Stomach (tissue), 9 donors: Measurements from ENCODE around the gene PLD5. TPM values are rescaled to one million over a fixed set of nuclear protein-coding genes. Genes with fewer than 3 reads are reported as not detected.
"Not testable (repeated sequence)": the region's sequence is repeated elsewhere in the genome, so short reads cannot be mapped to it uniquely, and the experiment has no call there.

Source experiments
- DNase-seq, 2 donors: peaks; one replicate each; pipeline versions ENCODE4 v3.0.0 to v3.0.0-alpha.2; 2013 to 2019
- H3K27ac ChIP-seq, 5 donors: fragments of 200-600 bp in 4 of 5; sonication (generic) in 4 of 5; one replicate each; pipeline ENCODE4 v1.5.1; 2013 to 2019; ENCODE audit warnings: mild to moderate bottlenecking in 1 of 5, moderate library complexity in 1 of 5
- H3K27me3 ChIP-seq, 3 donors: fragments of 200-600 bp; sonication (generic); one replicate each; pipeline ENCODE4 v1.5.1; 2017 to 2019; ENCODE audit warnings: mixed run types in 1 of 3
- H3K36me3 ChIP-seq, 4 donors: fragments of 200-600 bp; sonication (generic); 1 replicate in 3 of 4; 2 replicates in 1 of 4; pipeline ENCODE4 v1.5.1; 2016 to 2019
- H3K4me1 ChIP-seq, 4 donors: fragments of 200-600 bp; sonication (generic); one replicate each; pipeline ENCODE4 v1.5.1; 2016 to 2019
- H3K4me3 ChIP-seq, 4 donors: fragments of 200-600 bp; sonication (generic) in 3 of 4; one replicate each; pipeline ENCODE4 v1.5.1; 2016 to 2019; ENCODE audit warnings: mild to moderate bottlenecking in 1 of 4
- H3K9me3 ChIP-seq, 4 donors: fragments of 200-600 bp; sonication (generic); one replicate each; pipeline ENCODE4 v1.5.1; 2016 to 2019
- EP300 ChIP-seq: sonication (generic); formaldehyde crosslinking; IDR thresholded peaks from one replicate; pipeline ENCODE4 v1.6.1; 2017; ENCODE audit warnings: antibody characterized with exemption
- POLR2A ChIP-seq, 4 donors: fragments of 450-650 bp; IDR thresholded peaks; one replicate each; pipeline ENCODE4 v1.6.1; 2016; ENCODE audit warnings: antibody characterized with exemption in 4 of 4, control low read depth in 2 of 4, mild to moderate bottlenecking in 1 of 4, moderate library complexity in 1 of 4
- POLR2AphosphoS5 ChIP-seq, 3 donors: sonication (generic); formaldehyde crosslinking; IDR thresholded peaks; one replicate each; pipeline ENCODE4 v1.6.1; 2016; ENCODE audit warnings: antibody characterized with exemption in 3 of 3
- WGBS, 5 donors: extraction: QIAGEN DNeasy Blood & Tissue Kit in 3 of 5; methylation state at CpG; one replicate each; pipeline versions ENCODE4 v1.1.5 to v1.1.7; 2013 to 2018; 5-methylcytosine and 5-hydroxymethylcytosine counted together
- intact Hi-C: fragments of 100-400 bp; cut with DNase I; formaldehyde crosslinking; loops from one replicate; pipeline ENCODE4 v1.15.1; 2023; ENCODE audit warnings: low total_unique reads
- polyA plus RNA-seq, 3 donors: library from polyadenylated mRNA; stranded (reverse); fragments of 200-250 nt; gene quantifications; one replicate each; pipeline ENCODE4 v1.2.3, GENCODE V29; 2013
- total RNA-seq, 5 donors: library from RNA; depleted of rRNA; stranded (reverse); fragments of >200 nt; gene quantifications; one replicate each; pipeline versions ENCODE4 v1.1.0 to v1.2.3, GENCODE V29; 2014 to 2016
- TF ChIP-seq, protein P1 (sequence below), 7 experiments: fragments of 450-650 bp in 4 of 7; fragments of 200-600 bp in 3 of 7; sonication (generic) in 3 of 7; IDR thresholded peaks; one replicate each; pipeline ENCODE4 v1.5.1; 2016 to 2019; ENCODE audit warnings: antibody characterized with exemption in 7 of 7, control low read depth in 2 of 7, mild to moderate bottlenecking in 1 of 7
- donor health status: healthy with polysubstance abuse.
- donor health status: Bipolar disorder and iron deficiency.
- donor health status: healthy.

Gene PLD5
- total and polyA plus RNA-seq, 8 donors = under 0.01 to 0.72 (median 0.23) TPM; not detected in 4

GRCh38 chr1:242184955-242185354, 339.5 kb downstream of the PLD5 start:
- Histone ChIP-seq H3K27ac (no peak overlapping the region), H3K27me3 (no peaks in the 10 kb centered on the region), H3K36me3 (no peaks in the 10 kb centered on the region), H3K9me3 (no peaks in the 10 kb centered on the region), H3K4me3 (no peak overlapping the region), H3K4me1 (no peaks in the 10 kb centered on the region)
- 47 to 68% (median 61%) methylated on average over 4 of the region's 4 CpGs for WGBS, 5 donors
- no peak for DNase-seq
- intact Hi-C loops = no loop called here
- TF ChIP-seq, protein P1, sequence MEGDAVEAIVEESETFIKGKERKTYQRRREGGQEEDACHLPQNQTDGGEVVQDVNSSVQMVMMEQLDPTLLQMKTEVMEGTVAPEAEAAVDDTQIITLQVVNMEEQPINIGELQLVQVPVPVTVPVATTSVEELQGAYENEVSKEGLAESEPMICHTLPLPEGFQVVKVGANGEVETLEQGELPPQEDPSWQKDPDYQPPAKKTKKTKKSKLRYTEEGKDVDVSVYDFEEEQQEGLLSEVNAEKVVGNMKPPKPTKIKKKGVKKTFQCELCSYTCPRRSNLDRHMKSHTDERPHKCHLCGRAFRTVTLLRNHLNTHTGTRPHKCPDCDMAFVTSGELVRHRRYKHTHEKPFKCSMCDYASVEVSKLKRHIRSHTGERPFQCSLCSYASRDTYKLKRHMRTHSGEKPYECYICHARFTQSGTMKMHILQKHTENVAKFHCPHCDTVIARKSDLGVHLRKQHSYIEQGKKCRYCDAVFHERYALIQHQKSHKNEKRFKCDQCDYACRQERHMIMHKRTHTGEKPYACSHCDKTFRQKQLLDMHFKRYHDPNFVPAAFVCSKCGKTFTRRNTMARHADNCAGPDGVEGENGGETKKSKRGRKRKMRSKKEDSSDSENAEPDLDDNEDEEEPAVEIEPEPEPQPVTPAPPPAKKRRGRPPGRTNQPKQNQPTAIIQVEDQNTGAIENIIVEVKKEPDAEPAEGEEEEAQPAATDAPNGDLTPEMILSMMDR (IDR thresholded peaks at IDR 0.05) = no peak
- TF ChIP-seq EP300 (no peak), POLR2AphosphoS5 (IDR thresholded peaks at IDR 0.05) (no peak), POLR2A (IDR thresholded peaks at IDR 0.05) (no peak)

- DNase-seq, H3K27me3 ChIP-seq, intact Hi-C loops, H3K4me1 ChIP-seq, H3K27ac ChIP-seq, H3K36me3 ChIP-seq, H3K4me3 ChIP-seq: not testable (repeated sequence)
- 57 to 64% (median 59%) methylated on average over 5 of the region's 5 CpGs for WGBS, 5 donors
- peaks cover 0 to 18% (median 7%) of the 10 kb centered on the region in 4 donors for H3K9me3 ChIP-seq
Observed at GRCh38 chr1:242179767-242180166, 344.7 kb downstream of the PLD5 start.

DNA sequence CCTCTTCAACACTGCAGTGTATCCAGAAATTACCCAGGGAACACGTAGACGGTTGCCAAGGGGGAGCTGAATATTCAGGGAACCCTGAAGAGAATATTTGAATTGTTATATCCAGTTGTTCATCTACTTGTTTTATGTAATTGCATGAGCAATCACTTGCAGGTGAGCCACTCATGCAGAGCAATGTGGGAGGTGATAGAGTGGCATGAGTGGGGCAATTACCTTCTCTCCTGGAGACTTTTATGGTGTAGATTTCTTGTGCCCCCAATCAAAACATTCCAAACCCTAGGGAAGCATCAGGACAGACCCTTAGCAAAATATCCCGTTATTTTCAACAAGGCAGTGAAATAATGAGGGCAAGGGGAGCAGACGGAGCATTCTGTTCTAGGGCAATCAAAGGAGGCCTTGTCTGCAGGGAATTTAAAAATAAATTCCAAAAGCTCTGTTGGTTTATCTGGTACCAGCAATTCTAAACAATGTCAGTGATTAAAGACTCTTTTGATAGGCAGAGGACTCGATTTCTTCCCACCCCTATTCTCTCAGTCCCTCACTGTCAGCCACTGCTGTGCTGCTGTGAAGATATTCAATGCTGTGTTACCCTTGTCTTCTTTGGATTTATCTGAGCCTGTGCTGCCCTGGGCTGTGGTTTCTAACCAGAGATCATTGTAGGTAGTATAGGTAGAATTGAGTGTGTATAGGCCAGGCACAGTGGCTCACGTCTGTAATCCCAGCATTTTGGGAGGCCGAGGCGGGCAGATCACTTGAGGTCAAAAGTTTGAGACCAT, 345.4 kb downstream of the PLD5 start:
- DNase-seq = no peak
- H3K4me1 ChIP-seq = no peaks in the 10 kb centered on the region
- TF ChIP-seq POLR2A (IDR thresholded peaks at IDR 0.05) = no peak
- 46 to 59% (median 50%) methylated on average over 8 of the region's 8 CpGs for WGBS, 5 donors
- peaks cover 0 to 19% (median 7%) of the 10 kb centered on the region in 4 donors for H3K9me3 ChIP-seq
- intact Hi-C loops = no loop called here
- no peaks in the 10 kb centered on the region for H3K27me3 ChIP-seq
- H3K36me3 ChIP-seq = no peaks in the 10 kb centered on the region
- H3K4me3 ChIP-seq = no peak overlapping the region
- H3K27ac ChIP-seq = no peak overlapping the region

- Histone ChIP-seq H3K9me3 (peaks cover 0 to 19% (median 7%) of the 10 kb centered on the region in 4 donors), H3K4me1 (no peaks in the 10 kb centered on the region), H3K4me3 (no peak overlapping the region), H3K27ac (no peak overlapping the region), H3K27me3 (no peaks in the 10 kb centered on the region), H3K36me3 (no peaks in the 10 kb centered on the region)
- DNase-seq = no peak
- intact Hi-C loops = no loop called here
- TF ChIP-seq, protein P1 (IDR thresholded peaks at IDR 0.05) = no peak
- TF ChIP-seq POLR2AphosphoS5 (IDR thresholded peaks at IDR 0.05) = no peak
- WGBS, 5 donors = 32 to 55% (median 34%) methylated on average over 2 of the region's 2 CpGs
Observed at GRCh38 chr1:242178436-242178835, 346.1 kb downstream of the PLD5 start.

DNA sequence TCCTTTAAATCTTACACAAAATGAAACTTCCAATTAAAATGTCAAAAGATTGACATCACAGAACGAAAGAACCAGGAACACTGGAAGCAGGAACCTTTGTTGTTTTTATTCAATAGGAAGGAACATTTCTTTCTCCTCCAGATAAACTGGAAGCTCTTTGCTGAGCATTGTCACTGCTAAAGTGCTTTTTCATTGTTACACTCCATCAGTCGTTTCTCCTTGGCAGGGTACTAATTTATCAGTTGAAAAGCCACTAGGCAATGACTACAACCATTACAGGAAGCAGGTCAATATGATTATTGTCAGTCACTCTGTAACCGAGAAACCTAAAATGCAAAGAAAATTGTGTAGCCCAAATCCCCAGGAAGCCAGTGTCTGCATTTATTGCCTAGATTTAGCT, 362.4 kb downstream of the PLD5 start:
- no peak for TF ChIP-seq POLR2AphosphoS5 (IDR thresholded peaks at IDR 0.05)
- TF ChIP-seq EP300 = no peak
- TF ChIP-seq, protein P1 (IDR thresholded peaks at IDR 0.05) = no peak
- TF ChIP-seq POLR2A (IDR thresholded peaks at IDR 0.05) = no peak

More for the DNA sequence above, 362.4 kb downstream of the PLD5 start:
- intact Hi-C loops = no loop called here
- no peak for DNase-seq
- Histone ChIP-seq H3K9me3 (peaks cover 0 to 15% (median 5%) of the 10 kb centered on the region in 4 donors), H3K4me3 (no peak overlapping the region), H3K27me3 (peaks cover 0 to 5% (median 0%) of the 10 kb centered on the region in 3 donors), H3K36me3 (no peaks in the 10 kb centered on the region), H3K4me1 (no peaks in the 10 kb centered on the region), H3K27ac (no peak overlapping the region)
- 39 to 45% (median 40%) methylated on average over 3 of the region's 3 CpGs for WGBS, 5 donors
